H54 (cell line): ENCODE results near the gene FHIT.

Experiments used
- DNase-seq: peaks from one replicate; pipeline ENCODE4 v3.0.0; 2011; ENCODE audit warnings: low spot score, mixed read lengths; ENCODE audit not compliant: insufficient read length
- FAIRE-seq: peaks from 3 replicates; lab custom pipeline; 2011; peaks lifted over from hg19 to GRCh38; lab: Jason Lieb, UNC
- POLR2A ChIP-seq: IDR thresholded peaks from 2 replicates; pipeline ENCODE4 v1.6.1; 2011; ENCODE audit warnings: low read depth, mild to moderate bottlenecking, low read length

The FHIT gene

DNA sequence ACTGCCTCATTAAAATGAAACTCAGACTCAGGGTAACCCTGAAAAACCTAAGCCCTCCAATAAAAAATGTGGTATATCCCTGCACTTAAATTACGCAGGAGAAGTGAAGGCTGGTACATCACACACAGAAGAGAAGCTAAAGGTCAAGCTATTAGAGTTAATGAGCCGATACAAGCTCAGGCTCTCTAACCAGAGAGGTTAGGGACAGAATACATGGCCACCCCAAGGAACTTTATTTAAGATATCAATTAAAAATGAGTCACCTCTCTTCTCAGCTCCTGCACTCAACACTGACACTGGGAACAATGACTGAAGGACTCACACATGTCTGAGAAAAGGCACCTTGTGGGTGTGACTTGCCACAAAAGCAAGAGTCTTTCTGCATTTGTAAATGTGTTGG, 1400.8 kb downstream of the FHIT start:
- no peak for FAIRE-seq
- no peak for TF ChIP-seq POLR2A
- no peak for DNase-seq

DNA sequence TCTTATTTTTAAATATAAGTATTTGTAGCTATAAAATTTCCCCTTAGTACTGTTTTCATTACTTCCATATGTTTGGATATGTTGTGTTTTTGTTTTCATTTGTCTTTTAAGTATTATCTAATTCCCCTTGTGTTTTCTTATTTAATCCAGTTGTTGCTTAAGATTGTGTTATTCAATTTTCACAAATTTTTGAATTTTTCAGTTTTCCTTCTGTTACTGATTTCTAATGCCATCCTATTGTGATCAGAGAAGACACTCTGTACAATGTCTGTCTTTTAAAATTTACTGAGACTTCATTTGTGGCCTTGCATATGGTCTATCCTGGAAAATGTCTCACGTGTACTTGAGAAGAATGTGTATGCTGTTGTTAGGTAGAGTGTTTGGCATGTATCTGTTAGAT, 1405.9 kb downstream of the FHIT start:
- FAIRE-seq (no peak), DNase-seq (no peak)
- no peak for TF ChIP-seq POLR2A

- TF ChIP-seq POLR2A = no peak
- FAIRE-seq (no peak), DNase-seq (no peak)
These were observed 1407.4 kb downstream of the FHIT start for GRCh38 chr3:59843821-59844220.

GRCh38 chr3:59839810-59840515, 1411.3 kb downstream of the FHIT start:
- no peak for FAIRE-seq
- TF ChIP-seq POLR2A = no peak

DNA sequence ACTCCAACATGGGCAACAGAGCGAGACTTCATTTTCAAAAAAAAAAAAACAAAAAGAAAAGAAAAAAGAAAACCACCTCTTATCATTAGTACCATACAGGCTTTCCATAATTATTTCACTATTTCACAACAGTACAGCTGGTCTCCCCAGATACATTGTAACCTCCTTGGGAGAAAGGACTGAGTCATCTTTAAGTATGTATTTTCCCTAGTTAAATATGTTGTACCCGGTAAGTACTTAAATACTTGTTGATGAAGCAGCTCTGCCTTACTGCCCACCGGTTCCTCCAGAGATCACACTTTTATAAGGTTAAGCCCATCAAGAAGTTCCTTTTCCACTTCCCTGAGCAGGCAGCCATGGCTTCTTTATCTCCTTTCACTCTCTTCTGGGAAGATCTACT, 1412.0 kb downstream of the FHIT start:
- TF ChIP-seq POLR2A = no peak

More at GRCh38 chr3:59839810-59840515, 1411.3 kb downstream of the FHIT start:
- no peak for DNase-seq

DNA sequence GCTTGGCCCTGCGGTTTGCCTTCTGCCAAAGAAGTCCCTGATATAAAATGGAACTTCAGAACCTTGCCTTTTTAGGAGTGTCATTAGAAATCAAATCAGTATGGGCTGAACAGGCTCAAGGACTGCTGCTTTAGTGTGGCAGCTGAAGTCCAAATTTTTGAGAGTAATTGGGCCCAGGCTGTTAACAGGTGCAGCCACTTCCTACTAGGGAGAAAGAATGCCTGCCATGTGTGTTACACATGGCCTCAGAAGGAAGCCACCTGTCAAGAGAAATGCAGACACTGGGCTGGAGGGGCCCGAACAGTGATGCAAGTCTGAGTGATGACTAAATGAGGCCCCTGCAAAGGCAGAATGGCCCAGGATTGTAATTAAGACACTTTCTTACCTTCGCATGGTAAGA, 1414.7 kb downstream of the FHIT start:
- DNase-seq (no peak), FAIRE-seq (no peak)

More for the DNA sequence above, 1412.0 kb downstream of the FHIT start:
- DNase-seq (no peak), FAIRE-seq (no peak)

GRCh38 chr3:59832702-59833101, 1418.5 kb downstream of the FHIT start:
- no peak for TF ChIP-seq POLR2A
- DNase-seq (no peak), FAIRE-seq (no peak)

More for the DNA sequence above, 1414.7 kb downstream of the FHIT start:
- TF ChIP-seq POLR2A = no peak

GRCh38 chr3:59832241-59832640, 1419.0 kb downstream of the FHIT start:
- no peak for TF ChIP-seq POLR2A
- FAIRE-seq (no peak), DNase-seq (no peak)

DNA sequence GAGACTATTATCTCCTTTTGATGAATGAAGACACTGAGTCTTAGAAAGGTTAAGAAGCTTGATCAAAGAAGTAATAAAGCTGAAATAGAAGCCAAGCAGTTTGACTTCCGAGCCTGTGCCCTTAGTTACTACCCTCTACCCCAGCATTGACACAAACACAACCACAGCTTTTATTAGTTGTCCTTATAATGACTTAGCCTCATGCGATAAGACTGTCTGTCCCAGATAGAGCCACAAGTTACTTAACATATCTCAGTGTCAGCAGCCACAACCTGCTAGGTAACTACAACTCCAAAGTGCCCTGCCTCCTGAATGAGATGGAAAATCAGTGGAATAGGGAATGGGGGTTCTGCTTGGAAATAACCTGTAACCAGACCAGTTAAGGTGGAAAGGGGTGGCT, 1419.9 kb downstream of the FHIT start:
- TF ChIP-seq POLR2A = no peak
- FAIRE-seq (no peak), DNase-seq (no peak)

DNA sequence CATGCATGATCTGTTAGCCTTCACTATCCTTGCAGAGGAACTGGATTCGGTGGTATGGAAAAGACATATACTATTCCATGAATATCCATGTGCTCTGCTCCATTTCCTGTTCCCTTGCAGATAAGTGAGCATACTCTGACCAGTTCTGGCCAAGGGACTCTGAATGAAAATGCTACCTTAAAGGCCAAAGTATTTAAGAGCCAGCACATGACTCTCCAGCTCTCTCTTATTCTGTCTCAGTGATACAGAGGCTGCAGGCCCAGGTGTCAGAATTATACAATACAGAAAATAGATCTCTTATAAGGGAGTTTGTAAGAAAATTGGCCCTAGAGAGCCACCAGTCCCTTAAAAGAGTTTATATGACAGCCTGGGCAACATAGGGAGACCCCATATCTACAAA, 1421.7 kb downstream of the FHIT start:
- DNase-seq = no peak
- TF ChIP-seq POLR2A = no peak
- FAIRE-seq = no peak

DNA sequence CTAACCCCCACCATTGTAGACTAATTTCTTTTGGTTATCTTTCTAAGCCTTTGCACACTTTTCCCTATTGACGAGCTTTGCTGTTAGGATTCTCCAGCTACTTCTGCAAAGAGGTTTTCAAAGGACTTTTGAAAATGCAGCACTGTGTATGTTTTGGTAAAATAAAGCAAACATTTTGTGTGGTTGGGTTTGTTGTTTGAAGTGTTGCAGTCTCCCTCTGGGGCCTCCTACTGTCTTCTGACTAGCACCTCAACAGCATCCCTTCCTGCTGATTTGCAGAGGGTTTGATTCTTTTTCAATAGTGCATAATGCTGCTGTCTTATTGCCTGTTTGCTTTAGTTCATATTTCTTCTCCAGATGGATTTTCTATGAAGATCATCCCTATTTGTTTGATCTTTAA, 1426.4 kb downstream of the FHIT start:
- FAIRE-seq (no peak), DNase-seq (no peak)
- TF ChIP-seq POLR2A = no peak

- DNase-seq (no peak), FAIRE-seq (no peak)
- no peak for TF ChIP-seq POLR2A
These were observed 1430.0 kb downstream of the FHIT start for GRCh38 chr3:59821274-59821673.

- TF ChIP-seq POLR2A = no peak
- FAIRE-seq (peak; percentile 11), DNase-seq (peak; percentile 12)
These were observed 1430.8 kb downstream of the FHIT start for GRCh38 chr3:59820352-59820934.

GRCh38 chr3:59818919-59819300, 1432.3 kb downstream of the FHIT start:
- FAIRE-seq (no peak), DNase-seq (no peak)
- TF ChIP-seq POLR2A = no peak
